ENCODE results near the gene TP53BP1.

DNA sequence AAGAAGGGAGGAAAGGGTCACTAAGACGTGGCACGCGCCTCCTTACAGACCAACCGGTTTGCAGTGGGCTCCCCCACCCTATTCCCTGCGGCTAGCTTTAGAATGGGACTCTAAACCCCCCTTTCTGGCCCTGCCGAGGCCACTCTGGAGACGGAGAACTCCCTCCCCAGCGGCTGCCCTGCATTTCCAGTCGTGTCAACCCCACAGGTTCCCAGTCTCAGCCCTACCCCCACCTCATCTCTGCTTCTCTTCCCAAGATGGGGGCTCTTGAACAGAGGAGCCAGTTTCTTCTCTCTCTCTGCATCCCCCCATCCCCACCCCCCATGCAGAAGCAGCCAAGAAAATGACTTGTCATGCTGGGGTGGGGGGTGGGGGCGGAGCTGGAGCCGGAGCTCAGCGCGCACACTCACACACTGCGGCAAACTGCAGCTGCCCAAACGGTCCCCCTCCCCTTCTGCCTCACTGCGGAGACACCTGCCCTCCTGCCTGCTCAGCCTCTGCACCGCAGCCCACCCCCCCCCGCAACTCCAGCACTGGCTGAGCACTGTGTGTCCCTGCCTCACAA, 25.3 kb upstream of the TP53BP1 start:
- TF ChIP-seq, protein P1, sequence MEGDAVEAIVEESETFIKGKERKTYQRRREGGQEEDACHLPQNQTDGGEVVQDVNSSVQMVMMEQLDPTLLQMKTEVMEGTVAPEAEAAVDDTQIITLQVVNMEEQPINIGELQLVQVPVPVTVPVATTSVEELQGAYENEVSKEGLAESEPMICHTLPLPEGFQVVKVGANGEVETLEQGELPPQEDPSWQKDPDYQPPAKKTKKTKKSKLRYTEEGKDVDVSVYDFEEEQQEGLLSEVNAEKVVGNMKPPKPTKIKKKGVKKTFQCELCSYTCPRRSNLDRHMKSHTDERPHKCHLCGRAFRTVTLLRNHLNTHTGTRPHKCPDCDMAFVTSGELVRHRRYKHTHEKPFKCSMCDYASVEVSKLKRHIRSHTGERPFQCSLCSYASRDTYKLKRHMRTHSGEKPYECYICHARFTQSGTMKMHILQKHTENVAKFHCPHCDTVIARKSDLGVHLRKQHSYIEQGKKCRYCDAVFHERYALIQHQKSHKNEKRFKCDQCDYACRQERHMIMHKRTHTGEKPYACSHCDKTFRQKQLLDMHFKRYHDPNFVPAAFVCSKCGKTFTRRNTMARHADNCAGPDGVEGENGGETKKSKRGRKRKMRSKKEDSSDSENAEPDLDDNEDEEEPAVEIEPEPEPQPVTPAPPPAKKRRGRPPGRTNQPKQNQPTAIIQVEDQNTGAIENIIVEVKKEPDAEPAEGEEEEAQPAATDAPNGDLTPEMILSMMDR (IDR thresholded peaks at IDR 0.05; ENCODE audit: poor library complexity), result no peak
- no peak for TF ChIP-seq EZH2phosphoT487 (IDR thresholded peaks at IDR 0.05; ENCODE audit: low read depth, severe bottlenecking, unreplicated experiment)
- no peak for TF ChIP-seq EZH2 (IDR thresholded peaks at IDR 0.05; ENCODE audit: borderline replicate concordance)
